ENCODE measurements around the gene LNPEP. TPM values are rescaled to one million over a fixed set of nuclear protein-coding genes. Genes with fewer than 3 reads are reported as not detected.

The LNPEP gene
- total and polyA plus RNA-seq, 2 of the 13 experiments (the other 11 are each of a cell fraction or from before 2014, with no cell fraction given), result 8.0 to 16.9 TPM

DNA sequence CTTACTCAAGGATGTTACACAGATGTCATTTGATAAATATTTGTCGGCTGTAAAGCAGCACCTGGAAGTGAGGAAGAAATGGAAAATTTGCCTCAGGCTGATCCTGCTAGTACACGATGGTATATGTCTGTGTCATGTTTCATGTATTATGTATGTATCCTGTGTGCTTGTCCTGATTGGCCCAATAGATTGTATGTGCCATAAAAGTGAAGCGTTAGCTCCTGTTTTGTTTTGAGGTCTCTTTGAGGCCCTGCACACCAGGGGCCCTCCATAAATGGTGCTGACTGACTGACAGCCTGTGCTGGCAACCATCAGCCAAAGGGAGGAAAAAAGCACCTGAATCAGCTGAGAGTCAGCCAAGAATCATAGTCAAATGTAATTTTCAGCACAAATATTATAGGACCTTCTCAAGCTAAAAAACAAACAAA, 11.8 kb upstream of the LNPEP start (continued):
- TF ChIP-seq, protein P1, sequence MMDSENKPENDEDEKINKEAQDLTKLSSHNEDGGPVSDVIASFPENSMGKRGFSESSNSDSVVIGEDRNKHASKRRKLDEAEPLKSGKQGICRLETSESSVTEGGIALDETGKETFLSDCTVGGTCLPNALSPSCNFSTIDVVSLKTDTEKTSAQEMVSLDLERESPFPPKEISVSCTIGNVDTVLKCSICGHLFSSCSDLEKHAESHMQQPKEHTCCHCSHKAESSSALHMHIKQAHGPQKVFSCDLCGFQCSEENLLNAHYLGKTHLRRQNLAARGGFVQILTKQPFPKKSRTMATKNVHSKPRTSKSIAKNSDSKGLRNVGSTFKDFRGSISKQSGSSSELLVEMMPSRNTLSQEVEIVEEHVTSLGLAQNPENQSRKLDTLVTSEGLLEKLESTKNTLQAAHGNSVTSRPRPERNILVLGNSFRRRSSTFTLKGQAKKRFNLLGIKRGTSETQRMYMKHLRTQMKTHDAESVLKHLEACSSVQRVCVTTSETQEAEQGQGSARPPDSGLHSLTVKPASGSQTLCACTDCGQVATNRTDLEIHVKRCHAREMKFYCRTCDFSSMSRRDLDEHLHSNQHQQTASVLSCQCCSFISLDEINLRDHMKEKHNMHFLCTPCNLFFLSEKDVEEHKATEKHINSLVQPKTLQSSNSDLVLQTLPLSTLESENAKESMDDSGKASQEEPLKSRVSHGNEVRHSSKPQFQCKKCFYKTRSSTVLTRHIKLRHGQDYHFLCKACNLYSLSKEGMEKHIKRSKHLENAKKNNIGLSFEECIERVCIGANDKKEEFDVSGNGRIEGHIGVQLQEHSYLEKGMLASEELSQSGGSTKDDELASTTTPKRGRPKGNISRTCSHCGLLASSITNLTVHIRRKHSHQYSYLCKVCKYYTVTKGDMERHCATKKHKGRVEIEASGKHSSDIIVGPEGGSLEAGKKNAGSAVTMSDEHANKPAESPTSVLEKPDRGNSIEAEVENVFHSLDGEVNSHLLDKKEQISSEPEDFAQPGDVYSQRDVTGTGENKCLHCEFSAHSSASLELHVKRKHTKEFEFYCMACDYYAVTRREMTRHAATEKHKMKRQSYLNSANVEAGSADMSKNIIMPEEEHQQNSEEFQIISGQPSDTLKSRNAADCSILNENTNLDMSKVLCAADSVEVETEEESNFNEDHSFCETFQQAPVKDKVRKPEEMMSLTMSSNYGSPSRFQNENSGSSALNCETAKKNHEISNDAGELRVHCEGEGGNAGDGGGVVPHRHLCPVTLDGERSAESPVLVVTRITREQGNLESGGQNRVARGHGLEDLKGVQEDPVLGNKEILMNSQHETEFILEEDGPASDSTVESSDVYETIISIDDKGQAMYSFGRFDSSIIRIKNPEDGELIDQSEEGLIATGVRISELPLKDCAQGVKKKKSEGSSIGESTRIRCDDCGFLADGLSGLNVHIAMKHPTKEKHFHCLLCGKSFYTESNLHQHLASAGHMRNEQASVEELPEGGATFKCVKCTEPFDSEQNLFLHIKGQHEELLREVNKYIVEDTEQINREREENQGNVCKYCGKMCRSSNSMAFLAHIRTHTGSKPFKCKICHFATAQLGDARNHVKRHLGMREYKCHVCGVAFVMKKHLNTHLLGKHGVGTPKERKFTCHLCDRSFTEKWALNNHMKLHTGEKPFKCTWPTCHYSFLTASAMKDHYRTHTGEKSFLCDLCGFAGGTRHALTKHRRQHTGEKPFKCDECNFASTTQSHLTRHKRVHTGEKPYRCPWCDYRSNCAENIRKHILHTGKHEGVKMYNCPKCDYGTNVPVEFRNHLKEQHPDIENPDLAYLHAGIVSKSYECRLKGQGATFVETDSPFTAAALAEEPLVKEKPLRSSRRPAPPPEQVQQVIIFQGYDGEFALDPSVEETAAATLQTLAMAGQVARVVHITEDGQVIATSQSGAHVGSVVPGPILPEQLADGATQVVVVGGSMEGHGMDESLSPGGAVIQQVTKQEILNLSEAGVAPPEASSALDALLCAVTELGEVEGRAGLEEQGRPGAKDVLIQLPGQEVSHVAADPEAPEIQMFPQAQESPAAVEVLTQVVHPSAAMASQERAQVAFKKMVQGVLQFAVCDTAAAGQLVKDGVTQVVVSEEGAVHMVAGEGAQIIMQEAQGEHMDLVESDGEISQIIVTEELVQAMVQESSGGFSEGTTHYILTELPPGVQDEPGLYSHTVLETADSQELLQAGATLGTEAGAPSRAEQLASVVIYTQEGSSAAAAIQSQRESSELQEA (CRISPR knock-in tag; IDR thresholded peaks at IDR 0.05; ENCODE audit: not compliant biosample characterization), result no peak
- TF ChIP-seq SP5 (CRISPR knock-in tag; IDR thresholded peaks at IDR 0.05; ENCODE audit: borderline replicate concordance, low read depth) (no peak), CHCHD3 (CRISPR knock-in tag; IDR thresholded peaks at IDR 0.05) (no peak), KDM4B (CRISPR knock-in tag; IDR thresholded peaks at IDR 0.05) (no peak), ZNF552 (CRISPR knock-in tag; IDR thresholded peaks at IDR 0.05; ENCODE audit: borderline replicate concordance) (no peak), GABPB1 (CRISPR knock-in tag; IDR thresholded peaks at IDR 0.05) (no peak), ZSCAN20 (CRISPR knock-in tag; IDR thresholded peaks at IDR 0.05; ENCODE audit: borderline replicate concordance) (no peak), CAMTA2 (CRISPR knock-in tag; IDR thresholded peaks at IDR 0.05; ENCODE audit: borderline replicate concordance) (no peak)

Data from HepG2 (cell line).